ENCODE data around the gene EEIG2. TPM values are rescaled to one million over a fixed set of nuclear protein-coding genes. Genes with fewer than 3 reads are reported as not detected.

The EEIG2 gene
- total RNA-seq, 1 donor, result 23.7 TPM

DNA sequence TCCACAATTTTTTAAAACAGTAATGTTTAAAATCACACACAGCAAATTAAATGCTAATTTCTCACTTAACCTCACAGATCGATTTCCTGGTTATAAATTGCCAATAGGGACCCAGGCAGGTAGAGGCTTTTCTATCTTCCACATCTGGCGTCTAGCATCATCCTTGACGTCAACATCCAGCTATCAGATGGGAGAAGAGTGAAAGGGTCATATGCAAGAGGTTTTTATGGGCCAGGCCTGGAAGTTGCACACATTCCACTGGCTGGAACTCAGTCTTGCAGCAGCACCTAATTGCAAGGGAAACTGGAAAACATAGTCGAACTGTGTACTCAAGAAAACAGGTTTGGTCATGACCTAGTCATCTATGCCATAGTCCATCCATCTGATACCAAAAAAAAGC, 6.0 kb upstream of the EEIG2 start:
- no peak overlapping the region for H3K4me3 ChIP-seq (ENCODE audit: low read depth, low read length)
- TF ChIP-seq, protein P1, sequence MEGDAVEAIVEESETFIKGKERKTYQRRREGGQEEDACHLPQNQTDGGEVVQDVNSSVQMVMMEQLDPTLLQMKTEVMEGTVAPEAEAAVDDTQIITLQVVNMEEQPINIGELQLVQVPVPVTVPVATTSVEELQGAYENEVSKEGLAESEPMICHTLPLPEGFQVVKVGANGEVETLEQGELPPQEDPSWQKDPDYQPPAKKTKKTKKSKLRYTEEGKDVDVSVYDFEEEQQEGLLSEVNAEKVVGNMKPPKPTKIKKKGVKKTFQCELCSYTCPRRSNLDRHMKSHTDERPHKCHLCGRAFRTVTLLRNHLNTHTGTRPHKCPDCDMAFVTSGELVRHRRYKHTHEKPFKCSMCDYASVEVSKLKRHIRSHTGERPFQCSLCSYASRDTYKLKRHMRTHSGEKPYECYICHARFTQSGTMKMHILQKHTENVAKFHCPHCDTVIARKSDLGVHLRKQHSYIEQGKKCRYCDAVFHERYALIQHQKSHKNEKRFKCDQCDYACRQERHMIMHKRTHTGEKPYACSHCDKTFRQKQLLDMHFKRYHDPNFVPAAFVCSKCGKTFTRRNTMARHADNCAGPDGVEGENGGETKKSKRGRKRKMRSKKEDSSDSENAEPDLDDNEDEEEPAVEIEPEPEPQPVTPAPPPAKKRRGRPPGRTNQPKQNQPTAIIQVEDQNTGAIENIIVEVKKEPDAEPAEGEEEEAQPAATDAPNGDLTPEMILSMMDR (IDR thresholded peaks at IDR 0.05; ENCODE audit: insufficient read depth, low read depth, low read length), result no peak
- DNase-seq (ENCODE audit: low read depth), result peak; percentile 76

DNA sequence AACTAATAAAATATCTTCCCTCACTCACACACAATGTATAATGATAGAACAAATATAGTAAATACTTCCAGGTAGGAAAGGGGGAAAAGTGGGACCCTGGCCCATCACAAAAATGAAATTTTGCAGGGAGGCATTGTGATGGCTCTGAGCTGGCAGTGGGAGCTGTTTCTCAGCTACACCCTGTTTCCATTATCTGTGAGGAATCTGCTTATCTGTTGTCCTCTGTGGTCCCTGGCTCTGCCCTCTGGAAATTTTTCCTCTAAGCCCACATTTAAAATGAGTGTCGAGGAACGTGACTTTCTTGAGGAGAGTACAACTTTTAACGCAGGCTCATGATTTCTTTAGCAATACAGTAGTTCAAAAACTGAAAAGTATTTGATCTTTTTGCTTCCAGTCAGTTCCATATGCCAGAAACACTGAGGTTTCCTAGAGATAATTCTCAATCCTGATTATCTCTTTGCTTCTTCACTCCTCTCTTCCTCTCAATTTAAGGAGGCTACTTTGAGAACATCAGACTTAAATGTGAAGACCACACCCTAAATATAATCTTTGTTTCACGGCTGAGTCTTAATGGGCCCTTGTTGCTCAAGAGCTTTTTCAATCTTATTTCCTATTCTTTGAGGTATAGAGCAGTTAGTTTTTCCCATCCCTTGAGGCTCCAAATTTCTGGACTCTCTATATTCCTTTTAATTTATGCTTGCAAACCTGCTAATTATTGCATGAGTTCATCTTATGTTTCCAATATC, 5.0 kb upstream of the EEIG2 start:
- TF ChIP-seq, protein P1 (IDR thresholded peaks at IDR 0.05; ENCODE audit: insufficient read depth, low read depth, low read length), result no peak
- peak; percentile 28 for DNase-seq (ENCODE audit: low read depth)
- no peak overlapping the region for H3K4me3 ChIP-seq (ENCODE audit: low read depth, low read length)

DNA sequence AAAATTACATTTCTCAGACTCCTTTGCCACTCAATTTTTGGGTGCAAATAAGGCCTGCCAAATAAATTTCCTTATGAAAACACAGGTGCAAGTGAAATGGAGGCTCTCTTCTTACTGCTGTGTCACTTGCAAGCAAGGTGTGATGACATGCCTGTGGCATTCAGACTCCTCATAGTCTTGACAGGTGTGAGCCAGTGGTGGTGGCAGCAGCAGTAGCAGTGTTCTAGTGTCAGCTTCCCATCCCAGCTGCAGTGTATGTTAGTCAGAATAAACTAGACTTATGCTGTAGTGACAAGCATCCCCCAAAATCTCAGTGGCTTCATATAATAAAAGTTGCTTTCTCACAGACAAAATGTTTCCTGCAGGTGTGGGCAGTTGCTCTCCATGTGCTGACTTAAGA, 3.8 kb upstream of the EEIG2 start:
- no peak for DNase-seq (ENCODE audit: low read depth)
- H3K4me3 ChIP-seq (ENCODE audit: low read depth, low read length), result no peak overlapping the region
- TF ChIP-seq, protein P1 (IDR thresholded peaks at IDR 0.05; ENCODE audit: insufficient read depth, low read depth, low read length), result no peak

DNA sequence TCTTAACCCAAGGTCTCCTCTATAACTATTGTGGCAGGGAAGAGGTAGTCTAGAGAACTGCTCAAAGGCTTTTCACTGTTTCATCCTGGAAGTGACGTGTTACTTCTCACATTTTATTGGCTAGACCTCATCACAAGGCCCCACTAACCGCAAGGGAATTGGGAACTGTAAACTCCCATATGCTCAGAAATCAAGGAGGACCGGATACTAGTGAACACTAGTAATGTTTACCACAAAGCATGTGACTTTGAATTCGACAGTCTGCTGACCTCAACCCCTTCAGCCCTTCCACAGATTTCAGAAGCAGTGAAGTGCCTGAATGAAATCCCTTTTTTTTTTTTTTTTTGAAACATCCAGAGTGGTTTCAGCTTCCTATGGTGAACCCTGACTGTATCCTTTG, 3.4 kb upstream of the EEIG2 start:
- DNase-seq (ENCODE audit: low read depth), result no peak
- TF ChIP-seq, protein P1 (IDR thresholded peaks at IDR 0.05; ENCODE audit: insufficient read depth, low read depth, low read length), result no peak
- no peak overlapping the region for H3K4me3 ChIP-seq (ENCODE audit: low read depth, low read length)

DNA sequence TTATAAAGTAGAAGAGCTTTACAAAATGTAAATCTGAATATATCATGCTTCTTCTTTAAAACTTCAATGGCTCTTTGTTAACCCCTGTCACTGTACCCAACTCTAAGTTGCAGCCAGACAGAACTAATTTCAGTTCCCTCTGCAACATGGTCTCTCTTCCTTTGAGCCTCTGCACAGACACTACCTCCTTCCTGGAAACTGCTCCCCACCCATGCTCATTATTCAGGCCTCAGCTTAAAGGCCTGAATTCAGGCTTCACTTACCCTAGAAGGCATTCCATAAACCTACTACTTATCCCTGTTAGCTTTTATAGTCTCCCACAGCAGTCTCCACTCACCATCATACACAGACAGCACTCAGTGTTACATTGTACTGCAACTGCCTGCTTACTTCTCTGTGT, 2.6 kb upstream of the EEIG2 start:
- no peak overlapping the region for H3K4me3 ChIP-seq (ENCODE audit: low read depth, low read length)
- TF ChIP-seq, protein P1 (IDR thresholded peaks at IDR 0.05; ENCODE audit: insufficient read depth, low read depth, low read length), result no peak
- no peak for DNase-seq (ENCODE audit: low read depth)

DNA sequence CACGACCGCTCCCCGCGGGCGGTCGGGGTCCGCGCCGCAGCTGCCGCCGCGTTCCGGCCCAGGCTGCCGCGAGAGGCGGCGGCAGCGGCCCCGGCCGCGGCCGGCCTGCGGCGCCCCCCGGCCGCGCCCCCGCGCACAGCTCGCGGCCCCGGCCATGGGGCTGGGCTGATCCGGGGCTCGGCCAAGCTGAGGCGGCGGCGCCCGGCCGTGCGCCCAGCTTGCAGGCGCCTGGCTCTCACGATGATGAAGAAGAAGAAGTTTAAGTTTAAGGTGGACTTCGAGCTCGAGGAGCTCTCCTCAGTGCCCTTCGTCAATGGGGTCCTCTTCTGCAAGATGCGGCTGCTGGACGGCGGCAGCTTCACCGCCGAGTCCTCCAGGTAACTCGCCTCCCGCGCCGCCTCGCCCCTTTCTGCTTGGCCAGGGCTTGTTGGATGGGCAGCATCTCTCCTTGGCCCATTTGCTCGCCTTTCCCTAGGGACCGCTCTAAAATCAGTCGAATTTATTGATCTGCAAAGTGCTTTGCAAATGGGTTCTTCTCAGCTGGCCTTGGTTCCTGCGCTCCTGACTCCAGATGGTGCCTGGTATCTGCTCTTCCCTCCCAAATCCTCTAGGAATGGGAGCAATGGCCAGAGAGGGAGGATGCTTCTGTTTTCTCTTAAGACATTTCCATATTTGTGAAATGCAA, 431 bp downstream of the EEIG2 start:
- TF ChIP-seq, protein P1 (IDR thresholded peaks at IDR 0.05; ENCODE audit: insufficient read depth, low read depth, low read length), result no peak
- DNase-seq (ENCODE audit: low read depth), result peak; percentile 42
- H3K4me3 ChIP-seq (ENCODE audit: low read depth, low read length), result peak overlapping the region; percentile 82

Measured in fibroblast of villous mesenchyme (primary cell).